ENCODE results near the gene RPS16. TPM values are rescaled to one million over a fixed set of nuclear protein-coding genes. Genes with fewer than 3 reads are reported as not detected.
"Not testable (repeated sequence)": the region's sequence is repeated elsewhere in the genome, so short reads cannot be mapped to it uniquely, and the experiment has no call there.

The RPS16 gene
- total RNA-seq, 1 donor from 2014 or later, result 1,454 TPM

DNA sequence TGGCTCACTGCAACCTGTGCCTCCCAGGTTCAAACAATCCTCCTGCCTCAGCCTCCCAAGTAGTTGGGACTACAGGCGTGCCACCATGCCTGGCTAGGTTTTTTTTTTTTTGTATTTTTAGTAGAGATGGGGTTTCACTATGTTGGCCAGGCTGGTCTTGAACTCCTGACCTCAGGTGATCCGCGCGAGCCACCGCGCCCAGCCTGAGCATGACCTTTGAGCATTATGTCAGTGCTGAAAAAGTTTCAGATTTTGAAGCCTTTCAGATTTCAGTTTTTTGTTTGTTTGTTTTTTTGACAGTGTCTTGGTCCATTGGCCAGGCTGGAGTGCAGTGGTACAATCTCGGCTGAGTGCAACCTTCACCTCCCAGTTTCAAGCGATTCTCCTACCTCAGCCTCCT, 15.5 kb upstream of the RPS16 start:
- not testable (repeated sequence) for DNase-seq (ENCODE audit: low spot score)

DNA sequence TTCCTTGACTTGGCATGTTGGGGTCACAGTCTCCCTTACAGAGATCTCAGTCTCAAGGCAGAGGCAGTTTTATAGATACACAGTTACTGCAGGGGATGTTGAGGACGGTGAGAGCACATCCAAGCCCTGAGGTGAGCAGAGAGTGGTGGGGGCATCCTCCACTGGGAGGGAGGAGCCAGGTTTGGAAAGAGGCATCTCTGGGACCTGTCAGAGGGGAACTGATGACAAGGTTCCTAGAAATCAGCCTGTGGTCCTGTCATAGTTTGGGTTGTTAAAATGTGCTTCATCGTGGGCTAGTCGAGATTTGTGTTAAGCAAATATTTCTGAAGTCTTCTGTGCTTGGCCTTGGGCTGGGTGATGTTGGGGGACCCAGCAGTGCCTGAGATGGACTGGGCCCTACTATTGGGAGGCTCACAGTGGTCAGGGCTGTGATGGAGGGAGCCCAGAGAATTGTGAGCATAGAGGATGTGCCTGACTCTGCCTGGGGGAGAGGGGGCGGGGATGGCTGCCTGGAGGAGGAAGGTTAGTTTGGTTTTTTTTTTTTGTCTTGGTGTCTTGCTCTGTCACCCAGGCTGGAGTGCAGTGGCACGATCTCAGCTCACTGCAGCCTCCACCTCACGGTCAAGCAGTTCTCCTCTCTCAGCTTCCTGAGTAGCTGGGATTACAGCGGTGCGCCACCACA, 13.5 kb upstream of the RPS16 start:
- no peak for DNase-seq (ENCODE audit: low spot score)

DNA sequence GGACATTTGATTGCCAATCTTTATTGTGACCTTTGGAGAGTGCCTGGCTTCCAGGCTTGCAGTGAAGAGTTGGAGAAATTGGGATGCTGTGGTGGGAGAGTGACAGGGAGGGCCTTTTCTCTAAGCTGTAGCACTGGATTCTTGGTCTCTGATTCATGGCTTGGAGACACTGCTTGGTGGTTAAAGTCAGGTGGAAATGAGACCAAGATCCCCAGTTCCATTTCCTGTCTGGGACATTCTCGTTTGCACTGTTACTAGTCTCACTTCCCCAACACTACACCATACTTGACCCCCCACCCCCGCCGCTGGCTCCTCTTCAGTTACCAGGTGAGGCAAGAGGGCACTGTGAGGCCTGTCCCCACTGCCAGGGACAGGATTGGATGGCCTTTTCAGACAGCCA, 12.5 kb upstream of the RPS16 start:
- DNase-seq (ENCODE audit: low spot score), result no peak

DNA sequence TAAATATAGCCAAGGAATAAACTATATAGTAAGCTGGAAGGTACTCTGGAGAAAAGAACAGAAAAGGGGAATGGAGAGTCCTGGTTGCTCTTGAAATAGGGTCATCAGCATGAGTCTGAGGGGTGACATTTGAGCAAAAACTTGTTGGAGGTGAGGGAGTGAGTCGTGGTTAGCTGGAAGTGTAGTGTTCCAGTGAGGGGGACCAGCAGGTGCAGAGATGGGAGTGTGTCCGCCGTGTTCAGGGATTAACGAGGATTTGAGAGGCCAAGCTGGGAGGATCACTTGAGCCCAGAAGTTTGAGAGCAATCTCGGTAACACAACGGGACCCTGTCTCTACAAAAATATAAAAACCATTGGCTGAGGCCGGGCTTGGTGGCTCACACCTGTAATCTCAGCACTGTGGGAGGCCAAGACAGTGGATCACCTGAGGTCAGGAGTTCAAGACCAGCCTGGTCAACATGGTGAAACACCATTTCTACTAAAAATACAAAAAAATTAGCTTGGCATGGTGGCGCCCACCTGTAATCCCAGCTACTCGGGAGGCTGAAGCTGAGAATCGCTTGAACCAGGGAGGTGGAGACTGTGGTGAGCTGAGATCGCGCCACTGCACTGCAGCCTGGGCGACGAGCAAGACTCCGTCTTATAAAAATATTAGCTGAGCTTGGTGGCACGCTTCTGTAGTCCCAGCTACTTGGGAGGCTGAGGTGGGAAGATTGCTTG, 10.8 kb upstream of the RPS16 start:
- no peak for DNase-seq (ENCODE audit: low spot score)

DNA sequence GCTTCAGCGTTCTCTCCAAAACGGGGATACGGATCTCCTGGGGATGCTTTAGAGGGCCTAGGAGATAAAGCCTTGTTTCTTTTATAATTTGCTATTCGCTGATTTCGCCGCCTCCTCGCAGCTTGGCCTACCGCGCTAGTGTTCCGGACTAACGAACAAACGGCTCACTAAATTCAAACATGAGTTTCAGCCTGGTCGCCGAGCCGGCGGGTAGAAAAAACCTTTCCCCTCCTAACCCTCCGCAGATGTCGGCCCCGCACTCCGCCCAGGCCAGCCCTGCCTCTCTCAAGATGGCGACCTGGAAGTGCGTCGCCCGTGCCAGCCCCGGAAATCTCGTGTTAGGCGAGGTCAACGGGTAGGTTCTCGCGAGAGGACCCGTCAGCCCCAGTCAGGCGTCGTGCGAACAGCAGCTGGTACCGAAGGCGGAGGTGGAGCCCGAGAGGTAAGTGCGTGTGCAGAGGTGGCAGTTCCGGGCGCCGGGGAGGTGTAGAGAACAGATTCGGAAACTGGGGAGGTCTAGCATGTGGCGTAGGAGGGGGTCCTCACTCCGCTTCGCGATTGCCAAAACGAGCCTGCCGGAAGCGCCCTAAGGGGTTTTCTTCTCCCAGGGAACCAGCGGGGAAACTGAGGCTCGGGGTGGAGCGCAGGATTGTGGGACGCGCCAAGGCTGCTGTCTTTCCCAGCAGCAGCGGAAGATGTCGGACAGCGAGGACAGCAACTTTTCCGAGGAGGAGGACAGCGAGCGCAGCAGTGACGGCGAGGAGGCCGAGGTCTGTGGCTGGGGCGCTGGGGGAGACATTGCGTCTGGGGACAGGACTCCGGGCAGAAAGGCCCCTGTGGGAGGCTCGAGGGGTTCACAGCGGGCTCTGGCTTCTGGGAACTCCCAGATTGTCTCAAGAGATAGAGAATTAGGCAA, 9.7 kb upstream of the RPS16 start, which contains the start of gene SUPT5H:
TSS of gene SUPT5H (plus strand) at position 387 of the 916 bp plus-strand sequence. CDS start at position 696, 309 bp downstream.
- DNase-seq (ENCODE audit: low spot score), result peak; percentile 99

DNA sequence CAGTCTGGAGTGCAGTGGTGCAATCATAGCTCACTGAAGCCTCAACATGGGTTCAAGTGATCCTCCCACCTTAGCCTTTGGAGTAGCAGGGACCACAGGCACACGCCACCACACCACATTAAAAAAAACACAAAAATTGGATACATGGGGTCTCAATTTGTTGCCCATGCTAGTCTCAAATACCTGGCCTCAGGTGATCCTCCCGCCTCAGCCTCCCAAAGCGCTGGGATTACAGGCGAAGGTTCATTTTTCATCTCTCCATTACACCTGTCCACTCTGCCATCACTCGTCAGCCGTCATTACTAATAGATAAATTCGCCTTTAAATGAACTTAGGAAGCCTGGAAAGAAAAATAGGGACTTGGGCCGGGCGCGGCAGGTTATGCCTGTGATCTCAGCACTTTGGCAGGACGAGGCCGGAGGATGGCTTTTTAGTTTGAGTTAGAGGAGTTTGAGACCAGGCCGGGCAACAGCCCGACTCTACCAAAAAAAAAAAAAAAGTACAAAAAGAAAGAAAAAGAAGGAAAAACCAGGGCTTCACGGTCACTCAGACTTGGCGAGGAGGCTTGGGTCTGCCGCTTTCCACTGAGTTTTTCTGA, 8.9 kb upstream of the RPS16 start:
- no peak for DNase-seq (ENCODE audit: low spot score)

DNA sequence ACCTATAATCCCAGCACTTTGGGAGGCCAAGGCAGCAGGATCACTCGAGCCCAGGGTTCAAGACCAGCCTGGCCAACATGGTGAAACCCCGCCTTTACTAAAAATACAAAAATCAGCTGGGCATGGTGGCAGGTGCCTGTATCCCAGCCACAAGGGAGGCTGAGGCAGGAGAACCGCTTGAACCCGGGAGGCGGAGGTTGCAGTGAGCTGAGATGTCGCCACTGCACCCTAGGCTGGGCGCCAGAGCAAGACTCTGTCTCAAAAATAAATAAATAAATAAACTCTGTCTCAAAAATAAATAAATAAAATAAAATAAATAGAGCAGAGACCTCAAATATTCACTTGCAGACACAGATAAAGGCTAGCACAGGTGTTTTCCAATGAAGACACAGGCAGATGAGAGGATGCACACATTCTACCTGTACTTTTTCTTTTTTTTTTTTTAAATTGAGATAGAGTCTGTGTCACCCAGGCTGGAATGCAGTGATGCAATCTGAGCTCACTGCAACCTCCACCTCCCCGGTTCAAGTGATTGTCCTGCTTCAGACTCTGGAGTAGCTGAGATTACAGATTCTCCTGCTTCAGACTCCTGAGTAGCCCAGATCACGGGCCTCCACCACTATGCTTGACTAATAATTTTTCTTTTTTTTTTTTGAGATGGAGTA, 2.7 kb upstream of the RPS16 start:
- DNase-seq (ENCODE audit: low spot score), result no peak

DNA sequence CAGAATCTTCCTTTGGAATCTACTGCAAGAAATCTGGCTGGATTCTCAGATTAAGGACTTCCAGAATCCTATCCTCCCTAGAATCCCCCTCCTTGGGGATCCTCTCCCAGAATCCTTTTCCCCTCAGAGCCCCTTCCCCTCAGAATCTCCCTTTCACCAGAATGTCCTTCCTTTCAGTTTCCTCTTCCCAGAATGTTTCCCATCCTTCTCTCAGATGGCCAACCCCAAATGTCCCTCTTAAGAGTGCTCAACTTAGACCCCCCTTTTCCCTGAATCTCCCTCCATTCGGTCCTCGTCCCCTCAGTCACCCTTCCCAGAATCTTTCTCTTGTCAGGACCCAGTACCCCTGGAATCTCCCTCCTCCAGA, 584 bp upstream of the RPS16 start:
- DNase-seq (ENCODE audit: low spot score), result no peak

DNA sequence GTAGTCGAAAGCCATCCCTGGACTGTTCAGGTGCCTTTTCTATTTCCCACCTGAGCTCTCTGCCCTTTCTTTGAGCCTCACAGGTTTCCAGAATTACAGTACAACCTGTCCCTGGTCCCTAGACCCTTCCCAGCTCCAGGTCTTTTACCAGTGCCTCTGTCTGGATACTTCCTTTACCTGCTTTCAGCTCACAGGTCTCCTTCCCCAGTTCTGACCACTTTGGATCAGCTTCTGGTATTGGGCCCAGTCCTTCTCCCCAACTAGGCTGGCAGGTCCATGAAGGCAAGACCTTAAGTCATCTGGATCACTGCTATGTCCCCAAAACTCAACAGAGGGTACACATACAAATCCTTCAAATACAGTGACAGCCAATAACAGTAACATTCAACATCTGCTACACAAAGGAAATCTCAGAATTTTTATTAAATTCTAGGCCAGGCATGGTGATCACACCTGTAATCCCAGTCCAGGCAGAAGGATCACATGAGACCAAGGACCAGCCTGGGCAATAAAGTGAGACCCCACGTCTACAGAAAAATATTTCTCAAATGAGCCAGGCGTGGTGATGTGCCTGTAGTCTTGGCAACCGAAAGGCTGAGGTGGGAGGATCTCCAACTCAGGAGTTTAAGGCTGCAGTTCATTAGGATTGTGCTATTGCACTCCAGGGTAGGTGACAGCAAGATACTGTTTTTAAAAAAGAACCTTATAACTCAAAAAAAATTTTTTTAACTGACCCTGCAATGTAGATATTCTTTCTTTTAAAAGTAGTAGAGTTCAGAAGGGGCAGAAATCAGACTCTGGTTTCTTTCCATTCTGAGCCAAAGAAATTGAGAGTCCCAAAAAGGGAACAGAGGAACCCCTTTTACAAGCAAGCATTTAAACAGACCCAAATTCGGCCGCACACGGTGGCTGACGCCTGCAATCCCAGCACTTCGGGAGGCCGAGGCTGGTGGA, 1.3 kb downstream of the RPS16 start:
- DNase-seq (ENCODE audit: low spot score), result no peak

DNA sequence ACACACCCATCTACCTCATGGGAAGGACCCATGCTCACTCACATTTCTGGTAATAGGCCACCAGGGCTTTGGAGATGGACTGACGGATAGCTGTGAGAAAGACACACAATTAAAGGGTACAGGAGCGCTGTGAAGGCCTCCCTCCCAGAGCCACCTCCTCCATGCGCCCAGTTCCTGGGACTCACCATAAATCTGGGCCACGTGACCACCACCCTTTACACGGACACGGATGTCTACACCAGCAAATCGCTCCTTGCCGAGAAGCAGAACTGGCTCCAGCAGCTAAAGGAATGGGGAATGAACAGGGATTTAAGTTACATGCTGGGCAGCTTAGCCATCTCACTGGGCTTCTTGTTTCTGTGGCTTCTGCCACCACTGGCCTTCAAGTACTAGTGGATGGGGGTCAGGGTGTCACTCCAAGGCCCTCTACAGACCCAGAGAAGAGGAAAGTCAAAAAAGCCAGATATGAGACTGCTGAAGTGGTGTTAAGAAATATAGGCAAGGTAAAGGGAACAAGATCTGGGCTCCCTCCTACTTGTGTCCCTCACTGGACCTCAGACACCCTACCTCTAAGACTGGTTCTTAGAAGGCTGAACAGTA, 2.2 kb downstream of the RPS16 start:
- no peak for DNase-seq (ENCODE audit: low spot score)

DNA sequence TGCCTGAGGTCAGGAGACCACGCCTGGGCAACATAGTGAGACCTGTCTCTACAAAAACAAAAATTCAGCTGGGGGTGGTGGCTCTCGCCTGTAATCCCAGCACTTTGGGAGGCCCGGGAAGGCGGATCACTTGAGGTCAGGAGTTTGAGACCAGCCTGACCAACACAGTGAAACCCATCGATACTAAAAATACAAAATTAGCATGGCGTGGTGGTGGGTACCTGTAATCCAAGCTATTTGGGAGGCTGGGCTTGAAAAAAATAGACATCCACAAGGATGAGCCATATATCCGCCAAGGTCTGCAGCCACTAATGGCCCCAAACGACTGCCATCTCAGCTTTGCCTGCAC, 3.1 kb downstream of the RPS16 start:
- DNase-seq (ENCODE audit: low spot score), result no peak

DNA sequence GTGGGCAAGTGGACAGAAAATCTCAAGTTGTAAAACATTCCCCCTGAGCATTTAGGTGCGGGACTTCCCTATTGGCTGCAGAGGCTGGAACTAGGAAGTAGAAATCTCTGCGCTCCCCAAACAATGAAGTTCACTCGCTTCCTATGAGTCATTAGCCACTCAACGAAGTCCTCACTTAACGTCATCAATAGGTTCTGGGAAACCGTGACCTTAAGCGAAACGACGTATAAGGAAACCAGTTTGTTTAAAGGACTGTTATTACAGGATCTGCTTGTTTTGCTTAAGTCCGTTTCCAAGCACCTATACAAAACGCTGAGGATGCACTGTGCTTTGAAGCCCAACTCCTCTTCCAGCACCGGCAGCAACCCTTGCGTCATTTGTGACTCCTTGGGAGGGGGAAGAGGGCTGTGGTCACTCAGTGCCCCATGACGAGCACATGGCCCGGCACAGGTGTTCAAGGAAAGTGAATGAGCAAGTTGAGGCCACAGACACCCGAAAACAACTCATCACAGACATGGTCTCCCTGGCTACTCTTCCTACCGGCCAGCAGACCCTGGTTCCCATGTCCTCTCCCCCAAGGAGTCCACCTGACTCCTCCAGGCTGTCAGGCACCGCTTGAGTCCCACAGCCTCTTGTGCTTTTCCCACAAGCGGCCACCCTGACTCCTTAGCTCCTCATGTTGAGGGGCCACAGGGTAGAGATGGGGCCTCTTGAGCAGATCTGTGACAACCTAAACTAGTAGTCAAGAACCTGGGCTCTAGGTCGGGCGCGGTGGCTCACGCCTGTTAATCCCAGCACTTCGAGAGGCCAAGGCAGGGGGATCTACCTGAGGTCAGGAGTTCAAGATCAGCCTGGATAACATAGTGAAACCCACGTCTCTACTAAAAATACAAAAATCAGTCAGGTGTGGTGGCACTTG, 4.8 kb downstream of the RPS16 start:
- no peak for DNase-seq (ENCODE audit: low spot score)

DNA sequence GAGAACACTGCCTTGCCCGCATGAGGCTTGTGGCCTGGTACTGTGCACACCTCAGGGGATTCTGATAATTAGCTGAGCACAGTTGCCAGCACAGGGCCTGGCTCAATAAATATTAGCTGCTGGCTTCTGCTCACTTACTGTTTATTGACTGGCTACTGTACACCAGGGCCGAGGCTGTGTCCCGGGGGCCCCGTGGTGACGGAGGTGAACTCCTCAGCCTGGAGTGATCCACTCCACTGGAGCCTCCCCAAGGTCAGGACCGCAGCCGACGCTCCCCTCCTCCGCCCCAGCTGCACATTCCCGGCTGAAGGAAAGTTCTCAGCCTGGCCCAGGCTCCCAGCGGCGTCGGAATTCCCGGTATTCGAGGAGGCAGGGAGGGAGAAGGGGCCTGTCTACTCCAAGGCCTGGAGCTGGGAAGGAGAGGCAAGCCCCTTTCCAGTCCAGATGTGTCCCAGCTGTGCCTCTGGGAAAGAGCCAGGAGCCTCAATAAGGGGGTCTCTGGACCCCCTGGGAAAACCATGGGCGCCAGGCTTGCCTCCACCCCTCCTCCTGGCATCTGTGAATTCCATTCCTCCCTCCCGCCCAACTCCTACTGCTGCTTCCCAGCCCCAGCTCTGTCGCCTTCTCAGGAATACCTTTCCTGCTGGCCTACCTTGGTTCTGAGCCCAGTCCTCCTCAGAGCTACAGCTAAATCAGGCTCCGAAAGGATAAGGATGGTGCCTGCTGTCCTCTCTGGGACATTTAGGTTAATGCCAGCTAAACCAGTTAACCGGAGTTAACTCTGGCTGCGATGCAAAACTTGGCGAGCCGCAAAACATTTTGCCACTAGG, 7.3 kb downstream of the RPS16 start:
- no peak for DNase-seq (ENCODE audit: low spot score)

DNA sequence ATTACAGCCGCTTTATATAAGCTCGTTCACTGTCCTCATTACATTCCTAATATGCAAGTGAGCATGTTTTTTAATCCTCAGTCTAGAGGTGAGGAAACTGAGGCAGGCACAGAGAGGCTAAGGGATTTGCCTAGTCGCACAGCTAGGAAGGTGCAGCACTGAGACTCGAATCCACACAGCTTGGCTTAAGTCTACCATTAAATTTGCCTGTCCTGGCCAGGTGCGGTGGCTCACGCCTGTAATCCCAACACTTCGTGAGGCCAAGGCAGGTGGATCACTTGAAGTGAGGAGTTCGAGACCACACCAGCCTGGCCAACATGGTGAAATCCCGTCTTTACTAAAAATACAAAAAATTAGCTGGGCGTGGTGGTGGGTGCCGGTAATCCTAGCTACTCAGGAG, 8.0 kb downstream of the RPS16 start:
- DNase-seq (ENCODE audit: low spot score), result no peak

DNA sequence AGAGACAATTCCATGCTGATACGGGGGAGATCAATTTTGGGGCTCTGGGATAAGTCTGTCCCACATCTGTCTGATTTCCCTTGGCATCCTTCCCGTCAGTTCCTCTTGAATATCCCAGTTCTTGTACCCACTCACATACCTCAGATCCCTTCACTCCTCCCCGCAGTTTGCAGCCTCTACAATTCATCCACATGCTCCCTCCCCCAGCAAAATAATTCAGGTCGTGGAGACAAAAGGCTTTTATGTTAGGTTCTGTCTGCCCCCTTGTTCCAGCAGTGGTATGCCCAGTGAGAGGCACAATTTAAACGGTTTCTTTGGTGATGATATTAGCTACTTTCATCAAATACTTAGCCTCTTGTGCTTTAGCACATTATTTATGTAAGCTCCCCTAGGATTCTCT, 9.6 kb downstream of the RPS16 start:
- DNase-seq (ENCODE audit: low spot score), result no peak

DNA sequence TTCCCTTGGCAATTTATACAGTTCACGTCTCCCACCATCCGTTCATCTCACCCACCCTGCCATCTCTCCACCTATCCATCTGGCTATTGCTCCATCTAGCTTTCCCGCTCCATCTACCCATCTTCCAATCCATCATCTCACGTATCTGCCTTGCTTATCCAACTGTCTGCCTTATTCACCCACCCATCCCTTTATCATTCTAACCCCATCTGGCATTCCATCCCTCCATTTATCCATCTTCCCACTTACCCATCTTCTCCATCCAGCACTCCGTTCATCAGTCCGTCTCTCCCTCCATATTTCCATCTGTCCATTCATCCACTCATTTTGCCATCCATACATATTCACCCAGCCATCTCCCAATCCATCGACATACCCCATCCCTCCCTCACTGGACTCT, 10.0 kb downstream of the RPS16 start:
- DNase-seq (ENCODE audit: low spot score), result no peak

DNA sequence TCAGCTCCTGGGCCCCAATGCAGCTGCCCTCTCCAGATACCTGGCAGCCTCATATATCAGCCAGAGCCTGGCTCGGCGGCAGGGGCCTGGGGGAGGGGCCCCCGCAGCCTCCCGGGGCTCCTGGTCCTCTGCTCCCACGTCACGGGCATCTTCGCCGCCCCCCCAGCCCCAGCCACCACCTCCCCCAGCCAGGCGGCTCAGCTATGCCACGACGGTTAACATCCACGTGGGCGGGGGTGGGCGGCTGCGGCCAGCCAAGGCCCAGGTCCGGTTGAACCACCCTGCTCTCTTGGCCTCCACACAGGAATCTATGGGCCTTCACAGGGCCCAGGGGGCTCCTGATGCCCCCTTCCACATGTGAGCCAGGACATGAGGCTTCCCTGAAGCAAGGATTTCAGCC, 10.8 kb downstream of the RPS16 start:
- no peak for DNase-seq (ENCODE audit: low spot score)

All from mesenteric fat pad (tissue), 1 donor.